H1 (cell line): ENCODE results near the gene MAD2L1BP. TPM values are rescaled to one million over a fixed set of nuclear protein-coding genes. Genes with fewer than 3 reads are reported as not detected.

Experiments used
- CTCF ChIA-PET: fragments of 300-600 bp; sonication (Branson Sonifier 250); formaldehyde crosslinking; loops from one replicate; lab custom pipeline; 2021; ENCODE audit not compliant: partially characterized antibody; lab: Charles Lee
- POLR2A ChIA-PET: fragments of 300-600 bp; sonication (Branson Sonifier 250); formaldehyde crosslinking; loops from one replicate; lab custom pipeline; 2021; ENCODE audit warnings: inconsistent platforms; ENCODE audit not compliant: partially characterized antibody; lab: Charles Lee
- DNase-seq, 2 experiments: peaks; one replicate each; pipeline versions ENCODE4 v3.0.0 to v3.0.0-alpha.2; 2010 to 2022; ENCODE audit warnings: low spot score in 2 of 2, low read depth in 1 of 2, mixed read lengths in 1 of 2
- FAIRE-seq: peaks from 2 replicates; lab custom pipeline; 2011; peaks lifted over from hg19 to GRCh38; lab: Jason Lieb, UNC
- H2AFZ ChIP-seq: 2 replicates; pipeline ENCODE4 v1.8.1; 2012; ENCODE audit warnings: low read length, inconsistent platforms
- H2AK5ac ChIP-seq: 2 replicates; pipeline ENCODE4 v1.6.1; 2013; ENCODE audit warnings: low read depth, low read length
- H2BK120ac ChIP-seq: replicated peaks from 2 replicates; pipeline ENCODE3; 2013; ENCODE audit warnings: low read depth, low read length, inconsistent platforms
- H2BK12ac ChIP-seq: 2 replicates; pipeline ENCODE4 v1.6.1; 2013; ENCODE audit warnings: low read depth, low read length
- H2BK15ac ChIP-seq: 2 replicates; pipeline ENCODE4 v1.6.1; 2013; ENCODE audit warnings: low read length
- H2BK20ac ChIP-seq: 2 replicates; pipeline ENCODE4 v1.6.1; 2013; ENCODE audit warnings: low read length
- H2BK5ac ChIP-seq: 2 replicates; pipeline ENCODE4 v1.6.1; 2013; ENCODE audit warnings: low read depth, low read length
- H3K14ac ChIP-seq: 2 replicates; pipeline ENCODE4 v1.6.1; 2013; ENCODE audit warnings: inconsistent platforms; ENCODE audit not compliant: insufficient read length
- H3K18ac ChIP-seq: 2 replicates; pipeline ENCODE4 v1.6.1; 2013; ENCODE audit warnings: low read length; ENCODE audit errors: extremely low read depth
- H3K23ac ChIP-seq: 2 replicates; pipeline ENCODE4 v1.6.1; 2013; ENCODE audit warnings: inconsistent platforms; ENCODE audit not compliant: insufficient read length
- H3K23me2 ChIP-seq: 2 replicates; pipeline ENCODE4 v1.6.1; 2013; ENCODE audit warnings: low read depth, low read length
- H3K27ac ChIP-seq: 2 replicates; pipeline ENCODE4 v1.6.1; 2011; ENCODE audit warnings: low read depth, low read length, inconsistent platforms
- H3K27me3 ChIP-seq, 4 experiments: replicated peaks in 1 of 4; 1 replicate in 1 of 4; 2 replicates in 3 of 4; pipeline versions ENCODE4 v1.6.1 to v1.8.1; 2011 to 2013; ENCODE audit warnings: low read length in 3 of 4, mild to moderate bottlenecking in 3 of 4, inconsistent platforms in 2 of 4, mixed read lengths in 2 of 4, moderate library complexity in 1 of 4; ENCODE audit not compliant: control insufficient read depth in 3 of 4, insufficient read depth in 3 of 4; ENCODE audit errors: extremely low read depth in 1 of 4
- H3K36me3 ChIP-seq, 4 experiments: 2 replicates each; pipeline versions ENCODE4 v1.6.1 to v1.8.1; 2011 to 2013; ENCODE audit warnings: mild to moderate bottlenecking in 4 of 4, low read length in 3 of 4, moderate library complexity in 2 of 4, control low read depth in 1 of 4, inconsistent platforms in 1 of 4; ENCODE audit not compliant: insufficient read depth in 4 of 4, control insufficient read depth in 2 of 4
- H3K4ac ChIP-seq: replicated peaks from 2 replicates; pipeline ENCODE3; 2013; ENCODE audit warnings: low read length, low read depth, mixed read lengths, inconsistent platforms; ENCODE audit not compliant: insufficient read length
- H3K4me1 ChIP-seq, 4 experiments: replicated peaks in 1 of 4; 1 replicate in 1 of 4; 2 replicates in 3 of 4; pipeline versions ENCODE4 v1.6.1 to v1.8.1; 2011 to 2013; ENCODE audit warnings: low read length in 3 of 4, inconsistent platforms in 2 of 4, mixed read lengths in 1 of 4; ENCODE audit not compliant: insufficient read depth in 4 of 4, control insufficient read depth in 3 of 4
- H3K4me2 ChIP-seq, 2 experiments: 2 replicates each; pipeline versions ENCODE4 v1.6.1 to v1.8.1; 2011 to 2013; ENCODE audit warnings: low read depth in 2 of 2, low read length in 2 of 2, control low read depth in 1 of 2, inconsistent platforms in 1 of 2, mild to moderate bottlenecking in 1 of 2; ENCODE audit not compliant: insufficient read depth in 1 of 2
- H3K4me3 ChIP-seq, 4 experiments: fragments of 200-600, 300-600 bp in 1 of 4; sonication (generic), shearing (Covaris generic), sonication (Bioruptor Twin) in 1 of 4; 2 replicates each; pipeline versions ENCODE4 v1.5.1 to v1.8.1; 2011 to 2016; ENCODE audit warnings: low read length in 4 of 4, low read depth in 3 of 4, control low read depth in 2 of 4, inconsistent platforms in 2 of 4, mild to moderate bottlenecking in 2 of 4, mixed read lengths in 1 of 4, moderate library complexity in 1 of 4; ENCODE audit not compliant: insufficient read depth in 2 of 4; ENCODE audit errors: extremely low read depth in 1 of 4
- H3K56ac ChIP-seq: replicated peaks from 2 replicates; pipeline ENCODE3; 2013; ENCODE audit warnings: low read depth, mild to moderate bottlenecking, mixed read lengths, low read length, inconsistent platforms; ENCODE audit not compliant: insufficient read length
- H3K79me1 ChIP-seq: 2 replicates; pipeline ENCODE4 v1.6.1; 2013; ENCODE audit warnings: low read depth, low read length, control low read depth
- H3K79me2 ChIP-seq, 2 experiments: 2 replicates each; pipeline versions ENCODE4 v1.6.1 to v1.8.1; 2012 to 2013; ENCODE audit warnings: low read length in 2 of 2, mild to moderate bottlenecking in 2 of 2, inconsistent platforms in 1 of 2; ENCODE audit not compliant: insufficient read depth in 2 of 2, control insufficient read depth in 1 of 2
- H3K9ac ChIP-seq, 4 experiments: replicated peaks in 1 of 4; 1 replicate in 1 of 4; 2 replicates in 3 of 4; pipeline versions ENCODE4 v1.6.1 to v1.8.1; 2011 to 2013; ENCODE audit warnings: low read depth in 3 of 4, low read length in 3 of 4, control low read depth in 2 of 4, mild to moderate bottlenecking in 2 of 4, moderate library complexity in 2 of 4, inconsistent platforms in 1 of 4; ENCODE audit errors: extremely low read depth in 1 of 4
- H3K9me3 ChIP-seq, 2 experiments: 2 replicates each; pipeline versions ENCODE4 v1.6.1 to v1.8.1; 2012 to 2013; ENCODE audit warnings: mild to moderate bottlenecking in 2 of 2, moderate library complexity in 2 of 2, control low read depth in 1 of 2, inconsistent platforms in 1 of 2, low read depth in 1 of 2, low read length in 1 of 2, mixed read lengths in 1 of 2; ENCODE audit not compliant: insufficient read depth in 2 of 2
- H4K20me1 ChIP-seq, 2 experiments: replicated peaks in 1 of 2; 2 replicates each; pipeline versions ENCODE3 to v1.8.1; 2011 to 2013; ENCODE audit warnings: inconsistent platforms in 2 of 2, low read length in 2 of 2, mild to moderate bottlenecking in 1 of 2; ENCODE audit not compliant: insufficient read depth in 2 of 2, control insufficient read depth in 1 of 2
- H4K5ac ChIP-seq: 2 replicates; pipeline ENCODE4 v1.6.1; 2013; ENCODE audit warnings: low read length, low read depth, mixed read lengths, inconsistent platforms; ENCODE audit not compliant: insufficient read length
- H4K8ac ChIP-seq: 2 replicates; pipeline ENCODE4 v1.8.0; 2013; ENCODE audit warnings: mild to moderate bottlenecking, moderate library complexity, low read length, inconsistent platforms; ENCODE audit not compliant: insufficient read depth; ENCODE audit errors: extremely low read depth
- H4K91ac ChIP-seq: replicated peaks from 2 replicates; pipeline ENCODE3; 2013; ENCODE audit warnings: low read length, mixed read lengths, inconsistent platforms; ENCODE audit not compliant: insufficient read length
- ATF2 ChIP-seq: IDR thresholded peaks from 2 replicates; pipeline ENCODE4 v1.6.1; 2012; ENCODE audit warnings: low read length, inconsistent platforms
- EP300 ChIP-seq, 2 experiments: IDR thresholded peaks; 1 replicate in 1 of 2; 2 replicates in 1 of 2; pipeline ENCODE4 v1.6.1; 2011 to 2012; ENCODE audit warnings: low read depth in 2 of 2, low read length in 2 of 2, mild to moderate bottlenecking in 2 of 2, borderline replicate concordance in 1 of 2, inconsistent platforms in 1 of 2, moderate library complexity in 1 of 2
- HDAC6 ChIP-seq: IDR thresholded peaks from one replicate; pipeline ENCODE4 v1.7.1; 2012; ENCODE audit warnings: low read depth, mild to moderate bottlenecking, inconsistent platforms, low read length, moderate library complexity
- KDM1A ChIP-seq: fragments of 200-600, 300-600 bp; sonication (generic); IDR thresholded peaks from 2 replicates; pipeline ENCODE4 v1.7.1; 2016; ENCODE audit warnings: mild to moderate bottlenecking, low read length, borderline replicate concordance
- SP2 ChIP-seq: IDR thresholded peaks from 2 replicates; pipeline ENCODE4 v1.6.1; 2012; ENCODE audit warnings: mild to moderate bottlenecking, low read length, inconsistent platforms
- SUZ12 ChIP-seq: fragments of 200-600 bp; sonication (generic); IDR thresholded peaks from 2 replicates; pipeline ENCODE4 v1.6.1; 2012; ENCODE audit warnings: mild to moderate bottlenecking, inconsistent platforms, low read length, moderate library complexity, mixed read lengths
- TAF1 ChIP-seq: IDR thresholded peaks from 2 replicates; pipeline ENCODE4 v1.6.1; 2011; ENCODE audit warnings: mild to moderate bottlenecking, low read depth, low read length
- WGBS, 2 experiments: shearing (Covaris generic) in 1 of 2; methylation state at CpG; one replicate each; pipeline versions ENCODE4 v1.1.6 to v1.1.7; 2013 to 2015; ENCODE audit warnings: low lambda C conversion rate in 2 of 2, mixed read lengths in 2 of 2, inconsistent platforms in 1 of 2, low coverage in 1 of 2, missing lambda C conversion rate in 1 of 2; ENCODE audit not compliant: insufficient replicate concordance in 2 of 2, insufficient coverage in 1 of 2, insufficient read length in 1 of 2; ENCODE audit errors: extremely low coverage in 1 of 2, missing lambda C conversion rate in 1 of 2; 5-methylcytosine and 5-hydroxymethylcytosine counted together
- polyA plus RNA-seq, 7 experiments: library from polyadenylated mRNA; depleted of rRNA in 3 of 7; stranded (reverse) in 5 of 7; unstranded in 2 of 7; fragments of >200 nt in 5 of 7; fragments of 200-250 nt in 2 of 7; gene quantifications; 1 replicate in 5 of 7; 2 replicates in 1 of 7; 4 replicates in 1 of 7; pipeline versions ENCODE4 v1.2.1 to v1.2.3, GENCODE V29; 2011 to 2013; ENCODE audit warnings: missing spikeins in 2 of 7, mixed read lengths in 2 of 7
- total RNA-seq: library from RNA; stranded (reverse); fragmentation: NEBNext Ultra II Directional; extraction: Animal tissue kit (Norgen Biotek cat#: 25700); gene quantifications from 2 replicates; pipeline ENCODE4 v1.2.1, GENCODE V29; 2021

The MAD2L1BP gene
- total and polyA plus RNA-seq, 2 of the 8 experiments (the other 6 are each of a cell fraction or from before 2014, with no cell fraction given): 35.5 to 70.0 TPM

GRCh38 chr6:43621078-43621835 lies 14.4 kb upstream of the MAD2L1BP start:
- ChIA-PET CTCF (interaction anchor here (4.0 kb wide), 1 partner anchor 13 kb away, joined by 23 read pairs; no protein-coding TSS in a partner anchor), POLR2A (interaction anchor here (1.1 to 4.0 kb wide), 4 partner anchors 8 to 73 kb away, joined by 3 to 20 read pairs (median 3); partner anchors contain the start of gene GTPBP2)
- 94% methylated on average over 12 of the region's 12 CpGs; no CpG with 5 or more reads in 1 of the 2 experiments for WGBS, 2 experiments
- no peak overlapping the region for H2BK12ac ChIP-seq
- no peak overlapping the region for H4K91ac ChIP-seq
- peaks cover 8 to 9% of the 10 kb centered on the region in 2 experiments for H4K20me1 ChIP-seq
- H3K36me3 ChIP-seq: peaks cover 36 to 67% (median 57%) of the 10 kb centered on the region in 4 experiments
- no peaks in the 10 kb centered on the region for H3K79me2 ChIP-seq
- H3K9me3 ChIP-seq: no peaks in the 10 kb centered on the region
- no peak overlapping the region for H3K4ac ChIP-seq
- no peaks in the 10 kb centered on the region for H3K4me1 ChIP-seq
- H3K27me3 ChIP-seq: no peaks in the 10 kb centered on the region
- H4K5ac ChIP-seq: no peak overlapping the region
- no peak for FAIRE-seq
- no peak overlapping the region; the same call in 1 of the 2 replicates for H3K27ac ChIP-seq
- no peak overlapping the region for H2BK20ac ChIP-seq
- H3K9ac ChIP-seq: no peak overlapping the region
- H3K79me1 ChIP-seq: no peaks in the 10 kb centered on the region
- H2BK120ac ChIP-seq: no peak overlapping the region
- no peak overlapping the region for H3K23ac ChIP-seq
- no peak overlapping the region for H3K4me2 ChIP-seq
- H2AFZ ChIP-seq: no peak overlapping the region
- no peak overlapping the region for H3K56ac ChIP-seq
- no peak overlapping the region for H3K14ac ChIP-seq
- no peak for TF ChIP-seq SP2
- TF ChIP-seq EP300 (IDR thresholded peaks at IDR 0.05; ENCODE audit: borderline replicate concordance in 1 of 2, low read depth in 2 of 2, low read length in 2 of 2): no peak
- no peak for TF ChIP-seq ATF2
- TF ChIP-seq KDM1A: no peak
- TF ChIP-seq SUZ12: no peak
- no peak for TF ChIP-seq HDAC6
- no peak for TF ChIP-seq TAF1
- TF ChIP-seq, all 59 proteins: peak for 0
- H2AK5ac ChIP-seq: no peak overlapping the region
- no peak overlapping the region for H3K18ac ChIP-seq
- H3K4me3 ChIP-seq: no peak overlapping the region
- DNase-seq: no peak
- H4K8ac ChIP-seq: no peak overlapping the region
- no peaks in the 10 kb centered on the region for H3K23me2 ChIP-seq
- no peak overlapping the region for H2BK5ac ChIP-seq
- no peak overlapping the region for H2BK15ac ChIP-seq
